ENCODE measurements around the gene OGDH. TPM values are rescaled to one million over a fixed set of nuclear protein-coding genes. Genes with fewer than 3 reads are reported as not detected.
"Not testable (repeated sequence)": the region's sequence is repeated elsewhere in the genome, so short reads cannot be mapped to it uniquely, and the experiment has no call there.

Gene OGDH
- total RNA-seq, 4 donors from 2014 or later: 74.0 to 160 (median 143) TPM

GRCh38 chr7:44729949-44730590, 123.6 kb downstream of the OGDH start:
- Histone ChIP-seq H3K36me3 (no peaks in the 10 kb centered on the region), H3K4me1 (no peaks in the 10 kb centered on the region), H3K27me3 (no peaks in the 10 kb centered on the region), H3K4me3 (no peak overlapping the region), H3K9me3 (no peaks in the 10 kb centered on the region), H3K27ac (no peak overlapping the region)
- intact Hi-C loops (cut with DNase I; ENCODE audit: low total_unique reads) (loop anchor here (10.0 kb wide), 1 partner anchor 55 kb away; no protein-coding TSS in a partner anchor), in situ Hi-C loops (cut with MboI; ENCODE audit: low pct_ligation_motif_present in 1 of 4, low pct_unique_long_range_greater_than_20kb in 1 of 4, low sequenced_read_pairs in 3 of 4) (no loop called here)
- no peak for DNase-seq
- TF ChIP-seq, protein P1, sequence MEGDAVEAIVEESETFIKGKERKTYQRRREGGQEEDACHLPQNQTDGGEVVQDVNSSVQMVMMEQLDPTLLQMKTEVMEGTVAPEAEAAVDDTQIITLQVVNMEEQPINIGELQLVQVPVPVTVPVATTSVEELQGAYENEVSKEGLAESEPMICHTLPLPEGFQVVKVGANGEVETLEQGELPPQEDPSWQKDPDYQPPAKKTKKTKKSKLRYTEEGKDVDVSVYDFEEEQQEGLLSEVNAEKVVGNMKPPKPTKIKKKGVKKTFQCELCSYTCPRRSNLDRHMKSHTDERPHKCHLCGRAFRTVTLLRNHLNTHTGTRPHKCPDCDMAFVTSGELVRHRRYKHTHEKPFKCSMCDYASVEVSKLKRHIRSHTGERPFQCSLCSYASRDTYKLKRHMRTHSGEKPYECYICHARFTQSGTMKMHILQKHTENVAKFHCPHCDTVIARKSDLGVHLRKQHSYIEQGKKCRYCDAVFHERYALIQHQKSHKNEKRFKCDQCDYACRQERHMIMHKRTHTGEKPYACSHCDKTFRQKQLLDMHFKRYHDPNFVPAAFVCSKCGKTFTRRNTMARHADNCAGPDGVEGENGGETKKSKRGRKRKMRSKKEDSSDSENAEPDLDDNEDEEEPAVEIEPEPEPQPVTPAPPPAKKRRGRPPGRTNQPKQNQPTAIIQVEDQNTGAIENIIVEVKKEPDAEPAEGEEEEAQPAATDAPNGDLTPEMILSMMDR (IDR thresholded peaks at IDR 0.05): no peak
- no peak for TF ChIP-seq POLR2A (IDR thresholded peaks at IDR 0.05)
- TF ChIP-seq POLR2AphosphoS5 (IDR thresholded peaks at IDR 0.05): no peak
- TF ChIP-seq EP300 (IDR thresholded peaks at IDR 0.05; ENCODE audit: low read depth): no peak
- 81% methylated on average over 12 of the region's 12 CpGs; no CpG with 5 or more reads in 1 of the 2 donors for WGBS, 2 donors (ENCODE audit: low coverage in 1 of 2)

DNA sequence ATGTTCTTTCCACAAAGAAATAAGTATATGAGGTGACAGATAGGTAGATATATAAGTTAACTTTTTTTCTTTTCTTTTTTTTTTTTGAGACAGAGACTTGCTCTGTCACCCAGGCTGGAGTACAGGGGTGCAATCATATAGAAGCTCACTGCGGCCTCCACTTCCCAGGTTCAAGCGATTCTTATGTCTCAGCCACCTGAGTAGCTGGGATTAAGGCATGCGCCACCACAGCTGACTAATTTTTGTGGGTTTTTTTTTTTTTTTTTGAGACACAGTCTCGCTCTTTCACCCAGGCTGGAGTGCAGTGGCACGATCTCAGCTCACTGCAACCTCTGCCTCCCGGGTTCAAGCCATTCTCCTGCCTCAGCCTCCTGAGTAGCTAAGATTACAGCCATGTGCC, 126.5 kb downstream of the OGDH start:
- H3K9me3 ChIP-seq; DNase-seq; H3K36me3 ChIP-seq; H3K4me1 ChIP-seq; H3K27ac ChIP-seq; H3K27me3 ChIP-seq; in situ Hi-C loops (cut with MboI; ENCODE audit: low pct_ligation_motif_present in 1 of 4, low pct_unique_long_range_greater_than_20kb in 1 of 4, low sequenced_read_pairs in 3 of 4); H3K4me3 ChIP-seq: not testable (repeated sequence)
- WGBS, 2 donors (ENCODE audit: low coverage in 1 of 2): 86 to 90% methylated on average over 3 to 6 of the region's 6 CpGs
- intact Hi-C loops (cut with DNase I; ENCODE audit: low total_unique reads): loop anchor here (10.0 kb wide), 1 partner anchor 52 kb away; no protein-coding TSS in a partner anchor

DNA sequence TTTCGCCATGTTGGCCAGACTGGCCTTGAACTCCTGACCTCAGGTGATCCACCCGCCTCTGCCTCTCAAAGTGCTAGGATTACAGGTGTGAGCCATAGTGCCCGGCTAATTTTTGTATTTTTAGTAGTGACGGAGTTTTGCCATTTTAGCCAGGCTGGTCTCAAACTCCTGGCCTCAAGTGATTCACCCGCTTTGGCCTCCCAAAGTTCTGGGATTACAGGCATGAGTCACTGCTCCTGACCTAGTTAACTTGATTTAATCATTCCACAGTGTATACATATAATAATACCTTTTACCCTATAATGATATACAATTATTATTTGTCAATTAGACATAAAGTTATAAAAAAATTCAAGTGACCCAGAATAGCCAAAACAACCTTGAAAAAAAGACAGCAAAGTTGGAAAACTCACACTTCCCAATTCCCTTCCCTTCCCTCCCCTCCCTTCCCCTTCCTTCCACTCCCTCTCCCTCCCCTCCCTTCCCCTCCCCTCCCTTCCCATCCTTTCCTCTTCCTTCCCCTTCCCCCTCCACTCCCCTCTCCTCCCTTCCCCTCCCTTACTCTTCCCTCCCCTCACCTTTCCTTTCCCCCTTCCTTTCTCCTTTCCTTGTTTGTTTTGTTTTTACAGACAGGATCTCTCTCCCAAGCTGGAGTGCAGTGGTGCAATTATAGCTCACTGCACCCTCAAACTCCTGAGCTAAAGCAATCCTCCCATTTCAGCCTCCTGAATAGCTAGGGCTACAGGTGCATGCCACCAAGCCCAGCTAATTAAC, 127.5 kb downstream of the OGDH start:
- Histone ChIP-seq H3K4me1 (no peaks in the 10 kb centered on the region), H3K27me3 (no peaks in the 10 kb centered on the region), H3K36me3 (no peaks in the 10 kb centered on the region), H3K9me3 (no peaks in the 10 kb centered on the region), H3K4me3 (no peak overlapping the region), H3K27ac (no peak overlapping the region)
- 73 to 93% methylated on average over 2 to 5 of the region's 5 CpGs for WGBS, 2 donors (ENCODE audit: low coverage in 1 of 2)
- intact Hi-C loops (cut with DNase I; ENCODE audit: low total_unique reads) (loop anchor here (10.0 kb wide), 1 partner anchor 51 kb away; no protein-coding TSS in a partner anchor), in situ Hi-C loops (cut with MboI; ENCODE audit: low pct_ligation_motif_present in 1 of 4, low pct_unique_long_range_greater_than_20kb in 1 of 4, low sequenced_read_pairs in 3 of 4) (no loop called here)
- TF ChIP-seq, protein P1 (IDR thresholded peaks at IDR 0.05): no peak
- TF ChIP-seq EP300 (IDR thresholded peaks at IDR 0.05; ENCODE audit: low read depth): no peak
- TF ChIP-seq POLR2A (IDR thresholded peaks at IDR 0.05): no peak
- TF ChIP-seq POLR2AphosphoS5 (IDR thresholded peaks at IDR 0.05): no peak
- DNase-seq: no peak

DNA sequence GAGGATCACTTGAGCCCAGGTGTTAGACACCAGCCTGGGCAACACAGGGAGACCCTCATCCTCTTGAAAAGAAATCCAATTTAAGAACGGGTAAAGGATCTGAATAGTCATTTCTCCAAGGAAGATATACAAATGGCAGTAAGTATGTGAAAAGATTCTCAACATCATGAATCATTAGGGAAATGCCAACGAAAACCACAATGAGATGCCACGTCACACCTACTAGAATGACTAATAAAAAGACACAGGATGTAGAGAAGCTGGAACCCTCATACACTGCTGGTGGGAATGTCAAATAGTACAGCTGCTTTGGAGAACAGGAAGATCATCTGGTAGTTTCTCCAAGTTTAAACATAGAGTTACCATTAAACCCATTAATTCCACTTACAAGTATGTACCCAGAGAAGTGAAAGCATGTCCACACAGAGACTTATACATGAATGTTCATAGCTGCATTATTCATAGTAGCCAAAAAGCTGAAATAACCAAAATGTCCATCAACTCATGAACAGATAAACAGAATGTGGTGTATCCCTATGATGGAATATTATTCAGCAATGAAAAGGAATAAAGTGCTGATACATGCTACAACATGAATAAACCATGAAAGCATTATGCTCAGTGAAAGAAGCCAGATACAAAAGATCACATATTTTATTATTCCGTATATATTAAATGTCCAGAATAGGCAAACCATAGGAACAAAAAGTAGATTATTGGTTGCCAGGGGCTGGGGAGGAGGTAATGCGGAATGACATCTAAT, 129.2 kb downstream of the OGDH start:
- intact Hi-C loops (cut with DNase I; ENCODE audit: low total_unique reads) (loop anchor here (10.0 kb wide), 1 partner anchor 49 kb away; no protein-coding TSS in a partner anchor), in situ Hi-C loops (cut with MboI; ENCODE audit: low pct_ligation_motif_present in 1 of 4, low pct_unique_long_range_greater_than_20kb in 1 of 4, low sequenced_read_pairs in 3 of 4) (no loop called here)
- TF ChIP-seq, protein P1 (IDR thresholded peaks at IDR 0.05): no peak
- TF ChIP-seq POLR2A (IDR thresholded peaks at IDR 0.05) (no peak), POLR2AphosphoS5 (IDR thresholded peaks at IDR 0.05) (no peak), EP300 (IDR thresholded peaks at IDR 0.05; ENCODE audit: low read depth) (no peak)
- 70 to 72% methylated on average over 4 to 5 of the region's 5 CpGs for WGBS, 2 donors (ENCODE audit: low coverage in 1 of 2)
- no peaks in the 10 kb centered on the region for H3K4me1 ChIP-seq
- no peak for DNase-seq
- no peaks in the 10 kb centered on the region for H3K27me3 ChIP-seq
- H3K27ac ChIP-seq: no peak overlapping the region
- no peaks in the 10 kb centered on the region for H3K9me3 ChIP-seq
- no peak overlapping the region for H3K4me3 ChIP-seq
- no peaks in the 10 kb centered on the region for H3K36me3 ChIP-seq

All from transverse colon (tissue), 4 donors.